Body of pancreas (tissue), 4 donors: ENCODE data around the gene DHRS4L2. TPM values are rescaled to one million over a fixed set of nuclear protein-coding genes. Genes with fewer than 3 reads are reported as not detected.

Experiments
- ATAC-seq: fragments of 150-250 bp; one replicate; pipeline ENCODE4 v1.9.1; 2016
- DNase-seq, 4 donors: peaks; one replicate each; pipeline ENCODE4 v3.0.0-alpha.2; 2019
- H3K27ac ChIP-seq, 4 donors: fragments of 200-600 bp; sonication (generic); 1 replicate in 3 of 4; 2 replicates in 1 of 4; pipeline versions ENCODE4 v1.5.1 to v1.6.1; 2016 to 2019; ENCODE audit warnings: mild to moderate bottlenecking in 1 of 4, mixed read lengths in 1 of 4, moderate library complexity in 1 of 4
- H3K27me3 ChIP-seq, 2 donors: fragments of 200-600 bp; sonication (generic); one replicate each; pipeline ENCODE4 v1.6.0; 2016; ENCODE audit warnings: mild to moderate bottlenecking in 1 of 2
- H3K36me3 ChIP-seq, 2 donors: fragments of 200-600 bp; sonication (generic); replicated peaks in 1 of 2; 2 replicates each; pipeline ENCODE4 v1.5.1; 2016; ENCODE audit warnings: low read depth in 2 of 2; ENCODE audit not compliant: insufficient read depth in 1 of 2
- H3K4me1 ChIP-seq: fragments of 200-600 bp; sonication (generic); one replicate; pipeline ENCODE4 v1.6.0; 2016
- H3K4me3 ChIP-seq, 2 donors: fragments of 200-600 bp; sonication (generic); 1 replicate in 1 of 2; 2 replicates in 1 of 2; pipeline ENCODE4 v1.5.1; 2016 to 2019
- H3K9me3 ChIP-seq, 3 donors: fragments of 200-600 bp; sonication (generic); 1 replicate in 2 of 3; 2 replicates in 1 of 3; pipeline ENCODE4 v1.5.1; 2016
- CTCF ChIP-seq, 7 experiments: fragments of 450-650 bp in 4 of 7; fragments of 200-600 bp in 3 of 7; sonication (generic) in 3 of 7; IDR thresholded peaks; one replicate each; pipeline ENCODE4 v1.5.1; 2016 to 2019; ENCODE audit warnings: antibody characterized with exemption in 7 of 7
- POLR2A ChIP-seq, 3 donors: fragments of 450-650 bp; IDR thresholded peaks; one replicate each; pipeline ENCODE4 v1.6.1; 2016; ENCODE audit warnings: antibody characterized with exemption in 3 of 3, mild to moderate bottlenecking in 2 of 3
- WGBS, 2 donors: methylation state at CpG; one replicate each; pipeline ENCODE4 v1.1.5; 2017; 5-methylcytosine and 5-hydroxymethylcytosine counted together
- intact Hi-C: fragments of 100-400 bp; cut with DNase I; formaldehyde crosslinking; loops from one replicate; pipeline ENCODE4 v1.15.1; 2023
- total RNA-seq, 2 donors: library from RNA; depleted of rRNA; stranded (reverse); fragments of >200 nt; gene quantifications; one replicate each; pipeline ENCODE4 v1.1.0, GENCODE V29; 2016

DHRS4L2 gene
- total RNA-seq, 2 donors from 2014 or later, result 10.6 to 16.5 TPM

- Histone ChIP-seq H3K36me3 (no peaks in the 10 kb centered on the region), H3K9me3 (no peaks in the 10 kb centered on the region), H3K4me1 (peaks cover 24% of the 10 kb centered on the region), H3K27me3 (no peaks in the 10 kb centered on the region), H3K27ac (no peak overlapping the region), H3K4me3 (no peak overlapping the region)
- no peak for TF ChIP-seq CTCF (IDR thresholded peaks at IDR 0.05)
- no peak for TF ChIP-seq POLR2A (IDR thresholded peaks at IDR 0.05)
- WGBS, 2 donors, result 92 to 94% methylated on average over 3 to 9 of the region's 9 CpGs
- no peak for ATAC-seq
- intact Hi-C loops, result loop anchor here (5.0 to 10.0 kb wide), 2 partner anchors 53 to 110 kb away; partner anchors contain the start of gene IRF9
- DNase-seq, result no peak
Measured at GRCh38 chr14:24054646-24055045, 65.9 kb downstream of the DHRS4L2 start.

Other genes with a start within 250 kb of the DHRS4L2 start
- gene DHRS4, start 35.2 kb upstream of the DHRS4L2 start, total RNA-seq, result 10 to 100 TPM; 18.4 to 45.5 TPM
- under 1 TPM; 0.78 to 0.99 TPM for gene CARMIL3, start 63.1 kb downstream of the DHRS4L2 start, total RNA-seq
- gene CPNE6, start 82.6 kb downstream of the DHRS4L2 start, total RNA-seq, result not detected
- gene PCK2, start 105.4 kb downstream of the DHRS4L2 start, total RNA-seq, result 10 to 100 TPM; 20.4 to 29.8 TPM
- gene DCAF11, start 125.8 kb downstream of the DHRS4L2 start, total RNA-seq, result 100 to 1,000 TPM in 1 of 2 donors, 10 to 100 TPM in 1; 77.1 to 128 TPM
- 1 to 10 TPM; 2.1 to 2.6 TPM for gene NRL, start 126.0 kb downstream of the DHRS4L2 start, total RNA-seq
- gene FITM1, start 141.7 kb downstream of the DHRS4L2 start, total RNA-seq, result 10 to 100 TPM in 1 of 2 donors, 1 to 10 TPM in 1; 6.3 to 12.2 TPM
- 10 to 100 TPM; 78.4 to 93.7 TPM for gene PSME1, start 147.3 kb downstream of the DHRS4L2 start, total RNA-seq
- 10 to 100 TPM in 1 of 2 donors, 1 to 10 TPM in 1; 9.9 to 21.1 TPM for gene EMC9, start 152.7 kb downstream of the DHRS4L2 start, total RNA-seq
- gene PSME2, start 157.7 kb downstream of the DHRS4L2 start, total RNA-seq, result 10 to 100 TPM; 29.3 to 30.4 TPM
- gene RNF31, start 158.6 kb downstream of the DHRS4L2 start, total RNA-seq, result 10 to 100 TPM; 38.1 to 83.1 TPM
- 10 to 100 TPM; 12.5 to 21.5 TPM for gene IRF9, start 172.3 kb downstream of the DHRS4L2 start, total RNA-seq
- gene REC8, start 183.2 kb downstream of the DHRS4L2 start, total RNA-seq, result 1 to 10 TPM; 7.8 to 8.9 TPM
- gene IPO4, start 199.9 kb downstream of the DHRS4L2 start, total RNA-seq, result 10 to 100 TPM; 30.4 to 73.5 TPM
- 10 to 100 TPM; 57.9 to 59.7 TPM for gene TM9SF1, start 206.5 kb downstream of the DHRS4L2 start, total RNA-seq
- gene TSSK4, start 216.8 kb downstream of the DHRS4L2 start, total RNA-seq, result under 1 TPM in 1 of 2 donors, not detected in 1; 0.26 TPM
- gene CHMP4A, start 224.6 kb downstream of the DHRS4L2 start, total RNA-seq, result 10 to 100 TPM; 28.5 to 32.0 TPM
- 10 to 100 TPM in 1 of 2 donors, 1 to 10 TPM in 1; 2.0 to 18.9 TPM for gene MDP1, start 227.1 kb downstream of the DHRS4L2 start, total RNA-seq
- 10 to 100 TPM; 28.7 to 77.6 TPM for gene NEDD8, start 243.4 kb downstream of the DHRS4L2 start, total RNA-seq
- gene GMPR2, start 244.0 kb downstream of the DHRS4L2 start, total RNA-seq, result 10 to 100 TPM; 30.9 to 41.9 TPM